Measurements from ENCODE around the gene GPR35.

Gene GPR35

DNA sequence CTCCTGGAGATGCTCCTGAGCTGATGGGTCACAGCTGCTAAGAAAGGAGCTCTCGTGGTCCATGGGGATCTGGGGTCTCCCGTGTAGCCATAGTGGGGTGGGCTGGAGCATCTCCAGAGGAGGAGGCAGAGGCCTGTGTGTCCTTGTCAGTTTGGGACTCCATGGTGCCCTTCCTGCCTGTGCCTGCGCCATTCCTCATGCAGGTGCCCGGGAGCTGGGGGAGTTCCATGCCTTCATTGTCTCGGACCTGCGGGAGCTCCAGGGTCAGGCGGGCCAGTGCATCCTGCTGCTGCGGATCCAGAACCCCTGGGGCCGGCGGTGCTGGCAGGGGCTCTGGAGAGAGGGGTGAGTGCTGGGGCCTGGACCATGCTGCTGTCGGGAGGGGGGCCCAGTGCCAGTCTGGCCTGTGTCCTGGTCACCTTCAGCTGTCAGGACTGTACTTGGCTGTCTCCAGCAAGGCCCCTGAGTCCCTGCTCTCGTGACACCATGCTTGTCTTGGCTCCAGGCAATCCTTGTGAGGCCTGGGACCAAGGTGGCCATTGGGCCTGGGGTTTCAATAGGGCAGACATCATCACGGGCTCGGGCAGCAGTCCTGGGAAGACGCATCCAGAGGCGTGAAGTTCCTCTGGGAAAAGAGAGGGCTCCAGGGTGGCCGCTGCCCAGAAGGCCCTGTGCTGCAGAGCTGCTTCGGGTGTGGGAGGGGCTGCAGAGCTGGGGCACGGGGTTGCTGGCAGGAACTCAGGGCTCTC, 31.4 kb upstream of the GPR35 start:
- Mint-ChIP-seq H3K27me3 (no peaks in the 10 kb centered on the region), H3K4me3 (no peak overlapping the region), H3K9me3 (no peaks in the 10 kb centered on the region), H3K4me1 (ENCODE audit: low read depth) (peaks cover 20% of the 10 kb centered on the region), H3K27ac (peak overlapping the region; percentile 34), H3K36me3 (ENCODE audit: low read depth) (peaks cover 100% of the 10 kb centered on the region)
- intact Hi-C loops (cut with micrococcal nuclease): loop anchor here (10.0 kb wide), 1 partner anchor 111 kb away; no protein-coding TSS in a partner anchor

DNA sequence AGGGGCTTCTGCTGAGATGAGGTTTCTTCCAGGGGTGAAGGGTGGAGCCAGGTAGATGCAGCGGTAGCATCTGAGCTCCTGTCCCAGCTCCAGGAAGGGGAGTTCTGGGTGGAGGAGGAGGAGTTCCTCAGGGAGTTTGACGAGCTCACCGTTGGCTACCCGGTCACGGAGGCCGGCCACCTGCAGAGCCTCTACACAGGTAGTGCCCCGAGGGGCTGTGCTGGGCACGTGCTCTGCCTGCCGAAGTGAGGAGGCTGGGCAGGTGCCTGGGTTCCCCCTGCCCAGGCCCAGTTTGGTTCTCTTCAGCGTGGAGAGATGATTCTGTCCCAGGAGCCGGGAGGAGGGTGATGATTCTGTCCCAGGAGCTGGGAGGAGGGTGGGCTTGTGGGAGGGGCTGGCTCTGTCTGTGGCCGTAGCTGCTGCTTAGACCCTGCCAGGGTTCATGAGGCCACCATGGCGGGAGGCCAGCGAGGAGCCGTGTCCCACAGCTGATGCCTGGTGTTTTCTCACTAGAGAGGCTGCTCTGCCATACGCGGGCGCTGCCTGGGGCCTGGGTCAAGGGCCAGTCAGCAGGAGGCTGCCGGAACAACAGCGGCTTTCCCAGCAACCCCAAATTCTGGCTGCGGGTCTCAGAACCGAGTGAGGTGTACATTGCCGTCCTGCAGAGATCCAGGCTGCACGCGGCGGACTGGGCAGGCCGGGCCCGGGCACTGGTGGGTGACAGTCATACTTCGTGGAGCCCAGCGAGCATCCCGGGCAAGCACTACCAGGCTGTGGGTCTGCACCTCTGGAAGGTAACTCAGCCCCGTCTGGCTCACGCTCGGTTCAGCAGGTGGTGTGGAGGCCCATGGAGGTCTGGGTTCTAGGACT, 30.5 kb upstream of the GPR35 start:
- H3K4me1 Mint-ChIP-seq (ENCODE audit: low read depth): peaks cover 14% of the 10 kb centered on the region
- intact Hi-C loops (cut with micrococcal nuclease): loop anchor here (10.0 kb wide), 1 partner anchor 110 kb away; no protein-coding TSS in a partner anchor
- no peaks in the 10 kb centered on the region for H3K27me3 Mint-ChIP-seq
- H3K9me3 Mint-ChIP-seq: no peaks in the 10 kb centered on the region
- peak overlapping the region; percentile 34 for H3K27ac Mint-ChIP-seq
- H3K36me3 Mint-ChIP-seq (ENCODE audit: low read depth): peaks cover 100% of the 10 kb centered on the region
- H3K4me3 Mint-ChIP-seq: no peak overlapping the region

DNA sequence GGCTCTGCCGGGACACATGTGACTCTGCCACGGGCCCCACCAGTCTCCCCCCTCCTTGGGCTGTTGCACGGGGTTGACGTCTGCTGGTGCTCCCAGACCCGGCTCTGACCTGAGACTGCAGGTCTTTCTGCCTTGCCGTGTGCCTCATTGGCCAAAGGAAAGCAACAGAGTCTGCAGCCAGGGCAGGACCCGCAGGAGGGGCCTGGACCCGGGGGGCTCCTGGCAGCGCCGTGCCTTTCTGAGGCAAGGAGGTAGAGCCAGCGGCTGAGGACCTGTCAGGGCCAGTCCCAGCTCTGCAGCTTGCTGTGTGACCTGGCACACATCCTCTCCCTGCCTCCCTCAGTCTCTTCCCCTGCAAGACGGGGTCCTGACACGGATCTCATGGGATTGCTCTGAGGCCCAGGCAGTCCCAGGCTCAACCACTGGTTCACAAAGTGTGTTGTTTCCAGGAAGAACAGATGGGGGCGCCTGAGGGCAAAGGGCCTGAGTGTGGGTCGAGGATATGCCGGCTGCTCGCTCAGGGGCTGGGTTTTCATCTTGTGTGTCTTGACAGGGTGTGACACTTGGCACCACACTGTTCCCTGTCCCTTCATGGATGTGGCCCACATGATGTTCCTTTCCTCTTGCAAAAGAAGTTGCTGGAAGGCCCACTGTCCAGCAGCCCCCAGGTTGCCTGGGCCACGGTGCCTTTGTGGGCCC, 29.8 kb upstream of the GPR35 start:
- H3K36me3 Mint-ChIP-seq (ENCODE audit: low read depth): peaks cover 100% of the 10 kb centered on the region
- no peak overlapping the region for H3K27ac Mint-ChIP-seq
- intact Hi-C loops (cut with micrococcal nuclease): loop anchor here (10.0 kb wide), 1 partner anchor 109 kb away; no protein-coding TSS in a partner anchor
- H3K27me3 Mint-ChIP-seq: no peaks in the 10 kb centered on the region
- no peaks in the 10 kb centered on the region for H3K9me3 Mint-ChIP-seq
- H3K4me3 Mint-ChIP-seq: no peak overlapping the region
- peaks cover 14% of the 10 kb centered on the region for H3K4me1 Mint-ChIP-seq (ENCODE audit: low read depth)

DNA sequence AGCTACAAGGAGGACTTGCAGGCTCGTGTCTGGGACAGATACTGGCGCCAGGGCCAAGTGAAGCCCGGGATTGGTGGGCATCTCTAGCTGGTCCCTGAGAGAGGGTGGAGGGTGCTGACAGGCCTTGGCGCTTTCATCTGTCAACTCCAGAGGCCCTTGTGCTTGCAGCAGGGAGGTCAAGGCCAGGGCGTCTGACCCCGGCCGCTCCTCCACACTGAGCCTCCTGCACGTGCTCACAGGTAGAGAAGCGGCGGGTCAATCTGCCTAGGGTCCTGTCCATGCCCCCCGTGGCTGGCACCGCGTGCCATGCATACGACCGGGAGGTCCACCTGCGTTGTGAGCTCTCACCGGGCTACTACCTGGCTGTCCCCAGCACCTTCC, 29.2 kb upstream of the GPR35 start:
- Mint-ChIP-seq H3K36me3 (ENCODE audit: low read depth) (peaks cover 100% of the 10 kb centered on the region), H3K27me3 (no peaks in the 10 kb centered on the region), H3K4me1 (ENCODE audit: low read depth) (peaks cover 14% of the 10 kb centered on the region), H3K27ac (no peak overlapping the region), H3K9me3 (no peaks in the 10 kb centered on the region), H3K4me3 (no peak overlapping the region)
- intact Hi-C loops (cut with micrococcal nuclease): loop anchor here (10.0 kb wide), 1 partner anchor 109 kb away; no protein-coding TSS in a partner anchor

DNA sequence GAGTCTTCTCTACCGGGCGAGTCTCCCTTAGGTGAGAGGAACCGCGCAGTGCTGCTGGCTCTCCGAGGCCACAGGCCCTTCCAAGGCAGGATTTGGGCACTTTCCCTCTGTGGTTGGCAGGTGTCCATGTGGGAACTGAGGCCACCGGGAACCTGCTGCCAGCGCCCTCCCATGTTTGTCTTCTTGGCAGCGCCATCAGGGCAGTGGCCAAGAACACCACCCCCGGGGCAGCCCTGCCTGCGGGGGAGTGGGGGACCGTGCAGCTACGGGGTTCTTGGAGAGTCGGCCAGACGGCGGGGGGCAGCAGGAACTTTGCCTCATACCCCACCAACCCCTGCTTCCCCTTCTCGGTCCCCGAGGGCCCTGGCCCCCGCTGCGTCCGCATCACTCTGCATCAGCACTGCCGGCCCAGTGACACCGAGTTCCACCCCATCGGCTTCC, 28.8 kb upstream of the GPR35 start:
- no peaks in the 10 kb centered on the region for H3K27me3 Mint-ChIP-seq
- H3K4me3 Mint-ChIP-seq: no peak overlapping the region
- no peak overlapping the region for H3K27ac Mint-ChIP-seq
- no peaks in the 10 kb centered on the region for H3K9me3 Mint-ChIP-seq
- peaks cover 14% of the 10 kb centered on the region for H3K4me1 Mint-ChIP-seq (ENCODE audit: low read depth)
- peaks cover 100% of the 10 kb centered on the region for H3K36me3 Mint-ChIP-seq (ENCODE audit: low read depth)
- intact Hi-C loops (cut with micrococcal nuclease): loop anchor here (10.0 kb wide), 1 partner anchor 108 kb away; no protein-coding TSS in a partner anchor

DNA sequence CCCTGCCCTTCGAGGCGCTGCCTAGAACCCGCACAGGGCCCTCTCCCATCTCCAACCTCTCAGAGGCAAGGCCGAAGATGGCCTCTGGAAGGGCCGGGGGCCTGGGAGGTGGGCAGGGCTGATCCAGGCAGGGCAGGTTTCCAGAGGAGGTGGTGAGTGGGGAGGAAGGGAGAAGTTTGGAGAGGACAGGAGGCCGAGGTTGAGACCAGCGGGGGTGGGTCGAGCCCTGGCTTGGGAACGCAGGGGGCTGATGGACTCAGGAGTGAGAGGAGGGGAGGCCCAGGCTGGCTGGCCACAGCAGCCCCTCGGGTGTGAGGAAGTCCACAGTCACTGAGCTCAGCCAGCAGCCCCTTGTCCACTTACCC, 28.2 kb upstream of the GPR35 start:
- H3K36me3 Mint-ChIP-seq (ENCODE audit: low read depth): peaks cover 100% of the 10 kb centered on the region
- H3K9me3 Mint-ChIP-seq: no peaks in the 10 kb centered on the region
- peaks cover 14% of the 10 kb centered on the region for H3K4me1 Mint-ChIP-seq (ENCODE audit: low read depth)
- no peak overlapping the region for H3K27ac Mint-ChIP-seq
- no peak overlapping the region for H3K4me3 Mint-ChIP-seq
- intact Hi-C loops (cut with micrococcal nuclease): loop anchor here (10.0 kb wide), 1 partner anchor 108 kb away; no protein-coding TSS in a partner anchor
- no peaks in the 10 kb centered on the region for H3K27me3 Mint-ChIP-seq

DNA sequence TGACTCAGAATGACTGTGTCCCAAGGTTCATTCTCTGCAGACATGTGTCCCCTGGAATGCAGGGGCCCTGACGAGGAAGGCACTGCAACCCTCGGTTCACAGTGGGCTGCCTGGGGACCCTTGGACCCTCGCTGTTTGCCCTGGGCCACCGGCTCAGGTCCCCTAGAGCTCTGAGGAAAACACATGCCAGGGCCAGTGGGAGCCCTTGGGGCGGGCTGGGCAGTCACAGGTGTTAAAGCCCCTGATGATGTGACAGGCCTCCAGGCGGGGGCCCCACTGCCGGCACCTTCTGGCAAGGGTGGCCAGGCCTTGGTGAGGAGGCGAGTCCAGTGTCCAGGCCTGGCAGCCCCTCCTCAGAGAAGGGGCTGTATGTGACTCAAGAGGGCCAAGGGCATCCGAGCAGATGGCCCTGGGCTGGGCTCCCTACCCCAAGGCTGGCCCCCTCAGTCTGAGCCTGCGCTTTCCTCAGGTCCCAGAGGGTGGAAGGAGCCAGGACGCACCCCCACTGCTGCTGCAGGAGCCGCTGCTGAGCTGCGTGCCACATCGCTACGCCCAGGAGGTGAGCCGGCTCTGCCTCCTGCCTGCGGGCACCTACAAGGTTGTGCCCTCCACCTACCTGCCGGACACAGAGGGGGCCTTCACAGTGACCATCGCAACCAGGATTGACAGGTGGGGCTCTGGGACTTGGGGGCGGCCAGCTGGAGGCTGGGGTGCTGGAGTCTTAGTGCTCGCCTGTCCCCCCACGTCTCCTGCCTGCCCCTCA, 27.7 kb upstream of the GPR35 start:
- peaks cover 100% of the 10 kb centered on the region for H3K36me3 Mint-ChIP-seq (ENCODE audit: low read depth)
- peaks cover 14% of the 10 kb centered on the region for H3K4me1 Mint-ChIP-seq (ENCODE audit: low read depth)
- no peaks in the 10 kb centered on the region for H3K27me3 Mint-ChIP-seq
- intact Hi-C loops (cut with micrococcal nuclease): loop anchor here (10.0 kb wide), 1 partner anchor 107 kb away; no protein-coding TSS in a partner anchor
- H3K27ac Mint-ChIP-seq: no peak overlapping the region
- no peak overlapping the region for H3K4me3 Mint-ChIP-seq
- H3K9me3 Mint-ChIP-seq: no peaks in the 10 kb centered on the region

DNA sequence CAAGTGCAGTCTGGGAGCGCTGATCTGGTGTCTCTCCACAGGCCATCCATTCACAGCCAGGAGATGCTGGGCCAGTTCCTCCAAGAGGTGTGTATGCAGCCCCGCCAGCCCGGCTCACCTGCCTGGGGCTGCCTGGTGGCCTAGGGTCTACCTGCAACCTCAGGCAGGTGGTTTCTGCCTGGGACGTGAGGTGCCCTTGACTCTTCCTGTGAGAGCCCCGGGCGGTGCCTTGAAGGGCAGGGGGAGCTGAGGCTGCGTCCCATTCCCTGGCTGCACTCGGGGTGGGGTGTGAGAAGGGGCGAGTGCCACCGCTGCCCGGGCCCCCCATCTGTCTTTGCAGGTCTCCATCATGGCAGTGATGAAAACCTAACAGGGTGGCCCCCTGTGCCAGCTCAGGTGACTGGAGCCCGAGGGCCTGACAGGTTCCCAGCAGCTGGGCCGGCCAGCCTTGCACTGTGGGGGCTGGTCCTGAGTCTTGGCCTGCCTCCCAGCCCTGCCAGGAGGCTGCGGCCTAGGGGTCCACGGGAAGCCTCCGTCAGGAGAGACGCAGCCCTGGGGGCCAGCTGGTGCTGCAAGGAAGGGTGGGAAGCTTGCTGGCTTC, 26.9 kb upstream of the GPR35 start:
- peaks cover 100% of the 10 kb centered on the region for H3K36me3 Mint-ChIP-seq (ENCODE audit: low read depth)
- H3K27me3 Mint-ChIP-seq: no peaks in the 10 kb centered on the region
- no peak overlapping the region for H3K27ac Mint-ChIP-seq
- H3K9me3 Mint-ChIP-seq: no peaks in the 10 kb centered on the region
- intact Hi-C loops (cut with micrococcal nuclease): loop anchor here (10.0 kb wide), 1 partner anchor 106 kb away; no protein-coding TSS in a partner anchor
- H3K4me1 Mint-ChIP-seq (ENCODE audit: low read depth): peaks cover 22% of the 10 kb centered on the region
- no peak overlapping the region for H3K4me3 Mint-ChIP-seq

DNA sequence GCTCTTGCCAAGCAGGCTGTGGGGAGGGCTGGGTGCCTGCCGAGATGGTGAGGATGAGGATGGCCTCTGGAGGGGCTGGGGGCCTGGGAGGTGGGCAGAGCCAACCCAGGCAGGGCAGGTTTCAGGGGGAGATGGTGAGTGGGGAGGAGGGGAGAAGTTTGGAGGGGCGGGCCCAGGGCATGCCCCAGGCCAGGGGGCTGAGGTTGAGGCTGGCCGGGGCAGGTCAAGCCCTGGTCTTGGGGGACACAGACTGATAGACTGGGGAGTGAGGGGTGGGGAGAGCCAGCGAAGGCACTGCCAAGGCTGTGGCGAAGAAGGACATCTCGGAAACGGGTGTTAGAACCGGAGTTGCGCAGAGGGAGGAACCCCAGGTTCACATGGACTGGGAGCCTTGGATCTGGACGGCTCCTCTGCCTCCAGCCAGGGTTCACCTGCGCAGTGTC, 26.1 kb upstream of the GPR35 start:
- H3K9me3 Mint-ChIP-seq: no peaks in the 10 kb centered on the region
- no peak overlapping the region for H3K27ac Mint-ChIP-seq
- H3K27me3 Mint-ChIP-seq: no peaks in the 10 kb centered on the region
- H3K4me3 Mint-ChIP-seq: no peak overlapping the region
- peaks cover 29% of the 10 kb centered on the region for H3K4me1 Mint-ChIP-seq (ENCODE audit: low read depth)
- peaks cover 95% of the 10 kb centered on the region for H3K36me3 Mint-ChIP-seq (ENCODE audit: low read depth)
- intact Hi-C loops (cut with micrococcal nuclease): loop anchor here (10.0 kb wide), 1 partner anchor 106 kb away; no protein-coding TSS in a partner anchor

DNA sequence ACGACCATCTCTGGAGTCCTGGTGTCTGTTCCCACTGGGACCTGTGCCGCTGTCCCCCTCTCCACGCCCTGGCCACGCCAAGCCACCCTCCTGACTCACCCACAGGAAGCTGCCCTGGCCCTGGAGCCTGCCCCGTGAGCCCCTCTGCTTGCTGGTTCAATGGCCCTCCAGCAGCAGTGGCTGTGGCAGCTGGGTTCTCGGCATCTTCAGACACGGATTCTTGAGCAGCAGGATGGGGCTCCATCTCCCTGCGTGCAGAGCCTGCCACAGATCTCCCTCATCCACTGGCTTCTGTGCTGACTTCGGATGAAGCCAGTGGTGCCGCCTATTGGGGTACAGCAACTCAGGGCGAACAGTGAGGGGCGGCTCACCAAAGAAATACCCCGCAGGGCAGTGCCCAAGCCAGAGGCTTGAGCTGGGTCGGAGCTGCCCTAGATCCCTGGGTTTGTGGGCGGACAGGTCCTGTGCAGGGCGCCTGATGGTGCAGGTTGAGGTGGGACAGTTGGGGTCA, 24.8 kb upstream of the GPR35 start:
- Mint-ChIP-seq H3K4me3 (no peak overlapping the region), H3K9me3 (no peaks in the 10 kb centered on the region), H3K27ac (no peak overlapping the region), H3K27me3 (no peaks in the 10 kb centered on the region), H3K4me1 (ENCODE audit: low read depth) (peaks cover 30% of the 10 kb centered on the region), H3K36me3 (ENCODE audit: low read depth) (peaks cover 82% of the 10 kb centered on the region)
- intact Hi-C loops (cut with micrococcal nuclease): loop anchor here (5.0 kb wide), 1 partner anchor 37 kb away; no protein-coding TSS in a partner anchor

DNA sequence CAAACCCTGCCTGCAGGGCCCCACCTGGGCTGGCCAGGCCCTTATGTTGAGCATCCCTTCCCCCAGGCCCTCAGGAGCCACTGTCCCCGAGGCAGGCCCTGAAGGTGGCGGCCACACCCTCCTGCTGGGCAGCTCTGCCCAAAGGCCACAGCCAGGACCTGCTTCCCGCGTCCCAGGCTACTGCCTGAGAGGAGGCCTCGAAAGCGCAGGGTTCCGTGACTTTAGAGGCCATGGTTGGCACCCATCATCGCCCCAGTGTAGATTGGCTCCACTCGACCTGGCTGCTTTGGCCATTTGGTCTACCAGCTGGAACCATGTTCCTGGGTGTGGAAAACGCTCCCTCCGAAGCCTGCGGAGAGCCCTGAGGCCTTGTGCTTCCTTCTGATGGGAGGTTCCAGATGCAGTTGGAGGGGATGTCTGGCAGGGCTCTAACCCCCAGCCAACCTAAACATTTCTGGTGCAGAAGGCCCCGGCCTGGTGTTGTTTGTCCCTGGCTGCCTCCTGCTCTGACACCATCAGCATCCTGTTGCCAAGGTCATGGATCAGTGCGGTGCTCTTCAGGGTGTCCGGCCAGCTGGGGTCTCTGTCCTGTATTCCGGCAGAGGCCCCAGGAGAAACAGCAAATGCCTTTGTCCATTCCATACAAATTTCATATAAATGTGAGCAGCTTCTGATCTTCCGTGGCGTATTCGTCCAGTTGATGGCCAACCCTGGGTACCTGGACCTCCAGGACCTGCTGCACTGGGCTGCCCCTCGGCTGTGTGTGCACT, 24.0 kb upstream of the GPR35 start:
- Mint-ChIP-seq H3K36me3 (ENCODE audit: low read depth) (peaks cover 74% of the 10 kb centered on the region), H3K27ac (no peak overlapping the region)

DNA sequence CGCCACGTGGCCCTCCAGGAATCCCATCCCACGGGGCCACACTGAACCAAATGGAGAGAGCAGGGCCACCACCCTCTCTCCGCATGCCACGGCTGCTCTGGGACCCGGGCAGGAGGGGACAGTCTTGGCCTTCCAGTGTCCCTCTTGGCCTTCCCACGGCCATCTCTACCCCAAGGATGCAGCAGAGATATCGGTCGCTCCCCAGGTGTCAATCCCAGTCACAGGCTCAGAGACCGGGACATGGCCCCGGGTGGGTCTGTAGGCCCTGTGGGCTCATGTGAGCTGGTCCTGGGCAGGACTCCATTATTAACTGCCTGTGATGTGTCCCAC, 23.5 kb upstream of the GPR35 start:
- H3K27ac Mint-ChIP-seq: no peak overlapping the region
- no peaks in the 10 kb centered on the region for H3K9me3 Mint-ChIP-seq
- no peak overlapping the region for H3K4me3 Mint-ChIP-seq
- intact Hi-C loops (cut with micrococcal nuclease): loop anchor here (5.0 kb wide), 1 partner anchor 36 kb away; no protein-coding TSS in a partner anchor
- peaks cover 23% of the 10 kb centered on the region for H3K4me1 Mint-ChIP-seq (ENCODE audit: low read depth)
- peaks cover 69% of the 10 kb centered on the region for H3K36me3 Mint-ChIP-seq (ENCODE audit: low read depth)
- H3K27me3 Mint-ChIP-seq: no peaks in the 10 kb centered on the region

More for the DNA sequence above, 24.0 kb upstream of the GPR35 start:
- Mint-ChIP-seq H3K27me3 (no peaks in the 10 kb centered on the region), H3K4me1 (ENCODE audit: low read depth) (peaks cover 23% of the 10 kb centered on the region), H3K9me3 (no peaks in the 10 kb centered on the region), H3K4me3 (no peak overlapping the region)
- intact Hi-C loops (cut with micrococcal nuclease): loop anchor here (5.0 kb wide), 1 partner anchor 36 kb away; no protein-coding TSS in a partner anchor

Measured in dendritic cell treated with granulocyte-macrophage colony-stimulating factor and Interleukin-4, amounts not matched to agents 40 ng/mL and 50 ng/mL, for 4 days (primary cell).